Uterus (tissue), 2 donors: ENCODE data around the gene TERT.

Source experiments
- POLR2A ChIP-seq, 2 donors: fragments of 450-650 bp; IDR thresholded peaks; one replicate each; pipeline ENCODE4 v1.6.1; 2016; ENCODE audit warnings: antibody characterized with exemption in 2 of 2, mild to moderate bottlenecking in 1 of 2, moderate library complexity in 1 of 2
- TF ChIP-seq, protein P1 (sequence below), 4 experiments: fragments of 200-600 bp in 2 of 4; fragments of 450-650 bp in 2 of 4; sonication (generic) in 2 of 4; IDR thresholded peaks; one replicate each; pipeline ENCODE4 v1.5.1; 2016 to 2019; ENCODE audit warnings: antibody characterized with exemption in 4 of 4, mild to moderate bottlenecking in 2 of 4, moderate library complexity in 1 of 4

DNA sequence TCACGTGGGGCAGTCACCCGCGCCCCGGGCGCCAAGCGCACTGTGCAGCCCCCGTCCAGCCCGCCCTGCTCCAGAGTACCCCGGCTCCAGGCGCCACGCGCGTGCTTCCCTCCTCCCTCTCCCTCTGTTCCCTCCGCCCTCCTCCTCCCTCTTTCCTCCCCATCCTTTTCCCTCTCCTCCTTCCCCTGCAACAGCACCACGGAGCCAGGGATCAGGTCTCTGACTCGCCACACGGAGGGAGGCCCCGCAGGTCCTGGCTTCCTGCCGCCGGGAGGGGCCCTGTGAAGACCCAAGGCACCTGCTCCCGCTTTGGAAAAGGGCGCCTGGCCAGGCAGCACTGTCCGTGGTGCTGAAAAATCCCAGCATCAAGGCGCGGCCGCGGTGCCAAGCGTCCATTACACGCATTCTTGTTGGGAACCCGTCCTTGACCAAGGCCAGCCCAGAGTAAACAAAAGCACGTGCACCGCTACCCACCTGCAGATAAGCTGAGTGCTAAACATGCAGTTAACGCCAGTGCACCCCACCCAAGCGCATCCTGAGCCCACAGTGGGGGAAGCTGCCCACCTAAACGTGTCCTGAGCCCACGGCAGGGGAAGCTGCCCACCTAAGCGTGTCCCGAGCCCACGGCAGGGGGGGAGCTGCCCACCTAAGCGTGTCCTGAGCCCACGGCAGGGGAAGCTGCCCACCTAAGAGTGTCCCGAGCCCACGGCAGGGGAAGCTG, 48.0 kb downstream of the TERT start:
- TF ChIP-seq, protein P1, sequence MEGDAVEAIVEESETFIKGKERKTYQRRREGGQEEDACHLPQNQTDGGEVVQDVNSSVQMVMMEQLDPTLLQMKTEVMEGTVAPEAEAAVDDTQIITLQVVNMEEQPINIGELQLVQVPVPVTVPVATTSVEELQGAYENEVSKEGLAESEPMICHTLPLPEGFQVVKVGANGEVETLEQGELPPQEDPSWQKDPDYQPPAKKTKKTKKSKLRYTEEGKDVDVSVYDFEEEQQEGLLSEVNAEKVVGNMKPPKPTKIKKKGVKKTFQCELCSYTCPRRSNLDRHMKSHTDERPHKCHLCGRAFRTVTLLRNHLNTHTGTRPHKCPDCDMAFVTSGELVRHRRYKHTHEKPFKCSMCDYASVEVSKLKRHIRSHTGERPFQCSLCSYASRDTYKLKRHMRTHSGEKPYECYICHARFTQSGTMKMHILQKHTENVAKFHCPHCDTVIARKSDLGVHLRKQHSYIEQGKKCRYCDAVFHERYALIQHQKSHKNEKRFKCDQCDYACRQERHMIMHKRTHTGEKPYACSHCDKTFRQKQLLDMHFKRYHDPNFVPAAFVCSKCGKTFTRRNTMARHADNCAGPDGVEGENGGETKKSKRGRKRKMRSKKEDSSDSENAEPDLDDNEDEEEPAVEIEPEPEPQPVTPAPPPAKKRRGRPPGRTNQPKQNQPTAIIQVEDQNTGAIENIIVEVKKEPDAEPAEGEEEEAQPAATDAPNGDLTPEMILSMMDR (IDR thresholded peaks at IDR 0.05) = no peak
- TF ChIP-seq POLR2A (IDR thresholded peaks at IDR 0.05) = no peak
